Measurements from ENCODE around the gene PANK3.
"Not testable (repeated sequence)": the region's sequence is repeated elsewhere in the genome, so short reads cannot be mapped to it uniquely, and the experiment has no call there.

Gene PANK3

GRCh38 chr5:168550656-168551055 lies 28.5 kb downstream of the PANK3 start:
- no peak for TF ChIP-seq CTCF (IDR thresholded peaks at IDR 0.05; ENCODE audit: extremely low read depth, missing control alignments)
- no peak for DNase-seq (ENCODE audit: low spot score)

- no peak for DNase-seq (ENCODE audit: low spot score)
- TF ChIP-seq CTCF (IDR thresholded peaks at IDR 0.05; ENCODE audit: extremely low read depth, missing control alignments) = no peak
Measured at GRCh38 chr5:168549554-168549953, 29.6 kb downstream of the PANK3 start.

GRCh38 chr5:168537176-168537575 lies 42.0 kb downstream of the PANK3 start:
- no peak for TF ChIP-seq CTCF (IDR thresholded peaks at IDR 0.05; ENCODE audit: extremely low read depth, missing control alignments)

GRCh38 chr5:168534351-168534750 lies 44.8 kb downstream of the PANK3 start:
- DNase-seq (ENCODE audit: low spot score) = not testable (repeated sequence)

More at GRCh38 chr5:168537176-168537575, 42.0 kb downstream of the PANK3 start:
- no peak for DNase-seq (ENCODE audit: low spot score)

- no peak for DNase-seq (ENCODE audit: low spot score)
- no peak for TF ChIP-seq CTCF (IDR thresholded peaks at IDR 0.05; ENCODE audit: extremely low read depth, missing control alignments)
Measured at GRCh38 chr5:168531987-168532864, 46.9 kb downstream of the PANK3 start.

- no peak for TF ChIP-seq CTCF (IDR thresholded peaks at IDR 0.05; ENCODE audit: extremely low read depth, missing control alignments)
- no peak for DNase-seq (ENCODE audit: low spot score)
Measured at GRCh38 chr5:168531191-168531590, 48.0 kb downstream of the PANK3 start.

- DNase-seq (ENCODE audit: low spot score) = no peak
- TF ChIP-seq CTCF (IDR thresholded peaks at IDR 0.05; ENCODE audit: extremely low read depth, missing control alignments) = no peak
Measured at GRCh38 chr5:168530621-168531150, 48.5 kb downstream of the PANK3 start.

Data from GM20000 (cell line).